ENCODE measurements around the gene KLHL8.
"Not testable (repeated sequence)": the region's sequence is repeated elsewhere in the genome, so short reads cannot be mapped to it uniquely, and the experiment has no call there.

Gene KLHL8

DNA sequence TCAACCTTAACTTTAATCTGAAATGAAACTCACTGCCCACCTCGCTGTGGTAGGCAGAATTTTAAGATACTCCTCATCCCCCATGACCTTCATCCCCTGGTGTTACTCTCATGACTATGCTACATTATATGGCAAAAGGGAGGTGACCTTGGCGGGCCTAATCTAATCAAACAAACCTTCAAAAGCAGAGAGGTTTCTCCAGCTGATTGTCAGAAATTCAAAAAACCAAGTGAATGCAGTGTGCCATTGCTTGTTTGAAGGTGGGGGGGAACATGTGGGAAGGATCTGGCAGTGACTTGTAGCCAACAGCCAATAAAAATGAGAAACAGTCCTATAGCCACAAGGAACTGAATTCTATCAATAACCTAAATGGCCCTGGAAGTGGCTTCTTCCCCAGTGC lies 48.5 kb downstream of the KLHL8 start:
- DNase-seq, result no peak

- peak; percentile 19 for DNase-seq
Observed at GRCh38 chr4:87166296-87166854, 54.0 kb downstream of the KLHL8 start.

DNA sequence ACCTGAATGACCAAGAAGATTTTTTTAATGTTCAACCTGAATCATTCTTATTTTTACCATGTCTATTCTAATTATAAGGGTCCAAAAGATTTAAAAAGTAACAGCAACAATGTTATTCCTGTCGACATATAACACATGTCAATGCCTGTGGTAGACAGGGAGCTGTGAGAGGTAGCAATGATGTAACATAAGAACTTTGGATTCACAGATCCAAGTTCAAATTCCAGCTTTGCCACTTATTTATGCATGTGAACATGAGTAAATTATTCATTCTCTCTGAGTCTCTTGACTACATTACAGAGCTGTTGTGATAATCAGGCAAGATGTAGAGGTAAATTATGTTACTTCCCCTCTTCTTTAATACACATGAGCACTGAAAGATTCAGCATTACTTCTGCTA lies 54.5 kb downstream of the KLHL8 start:
- no peak for DNase-seq

DNA sequence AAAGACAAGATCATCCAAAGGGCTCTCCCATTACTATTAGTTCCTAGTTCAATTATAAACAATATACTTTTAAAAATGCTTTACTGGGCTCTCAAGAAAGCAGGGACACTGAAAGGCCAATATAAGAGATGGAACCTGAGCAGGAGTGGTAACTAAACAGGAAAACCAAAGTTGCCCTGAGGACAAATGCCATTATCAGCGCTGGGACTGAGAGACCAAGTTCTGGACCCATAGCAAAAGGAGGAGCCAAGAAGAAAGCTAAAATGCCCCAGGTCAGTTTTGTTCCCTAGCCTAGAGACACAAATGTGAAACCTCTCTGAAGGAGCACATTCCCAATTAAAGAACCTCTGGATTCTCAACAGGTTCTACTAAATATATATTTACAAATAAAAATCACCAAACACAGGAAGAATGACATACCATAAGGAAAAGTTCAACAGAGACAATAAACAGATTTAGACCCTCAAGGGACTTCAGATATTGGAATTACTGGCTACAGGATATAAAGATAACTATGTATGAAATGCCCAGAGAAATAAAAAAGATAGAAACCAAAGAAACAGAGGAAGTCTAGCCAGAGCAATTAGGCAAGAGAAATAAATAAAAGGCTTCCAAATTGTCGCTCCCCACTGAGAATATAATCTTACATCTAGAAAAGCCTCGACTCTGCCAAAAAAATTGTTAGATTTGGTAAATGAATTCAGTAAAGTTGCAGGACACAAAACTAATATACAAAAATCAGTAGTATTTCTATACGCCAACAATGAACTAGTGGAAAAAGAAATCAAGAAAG lies 67.1 kb downstream of the KLHL8 start:
- no peak for DNase-seq

DNA sequence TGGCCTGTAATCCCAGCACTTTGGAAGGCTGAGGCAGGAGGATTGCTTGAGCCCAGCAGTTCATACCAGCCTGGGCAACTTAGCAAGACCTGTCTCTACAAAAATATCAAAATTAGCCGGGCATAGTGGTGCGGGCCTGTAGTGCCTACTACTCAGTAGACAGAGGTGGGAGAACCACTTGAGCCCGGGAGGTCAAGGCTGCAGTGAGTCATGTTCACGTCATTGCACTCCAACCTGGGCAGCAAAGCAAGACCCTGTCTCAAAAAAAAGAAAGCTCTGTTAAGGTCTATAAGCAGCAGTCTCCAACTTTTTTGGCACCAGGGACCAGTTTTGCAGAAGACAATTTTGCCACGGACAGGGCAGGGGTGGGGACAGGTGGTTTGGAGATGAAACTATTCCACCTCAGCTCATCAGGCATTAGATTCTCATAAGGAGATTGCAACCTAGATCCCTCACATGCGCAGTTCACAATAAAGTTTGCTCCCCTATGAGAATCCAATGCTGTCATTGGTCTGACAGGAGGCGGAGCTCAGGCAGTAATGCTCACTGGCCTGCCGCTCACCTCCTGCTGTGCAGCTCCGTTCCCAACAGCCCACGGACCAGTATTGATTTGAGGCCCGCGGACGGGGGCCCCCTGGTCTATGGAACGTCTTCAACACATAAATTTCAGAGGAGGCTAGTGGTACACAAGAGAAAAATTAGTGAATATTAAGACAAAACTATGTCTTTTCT lies 67.9 kb downstream of the KLHL8 start:
- no peak for DNase-seq

DNA sequence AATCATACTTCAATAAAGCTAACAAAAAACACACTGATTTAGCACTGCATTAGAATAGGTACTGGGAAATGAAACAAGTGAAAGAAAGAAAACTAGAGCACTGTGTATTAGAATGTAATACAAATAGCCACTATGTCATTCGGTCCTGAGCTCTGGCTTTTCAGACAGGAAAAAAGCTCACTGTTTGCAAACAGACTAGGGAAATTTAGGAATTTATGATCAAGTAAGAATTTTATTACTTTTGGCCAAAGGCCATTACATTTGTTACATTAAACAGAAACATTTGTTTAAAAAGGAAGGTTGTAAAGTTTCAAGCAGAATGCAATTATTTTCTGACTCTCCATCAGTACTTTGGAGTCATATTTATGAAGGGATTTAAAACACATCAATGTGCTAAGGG lies 68.7 kb downstream of the KLHL8 start:
- no peak for DNase-seq

DNA sequence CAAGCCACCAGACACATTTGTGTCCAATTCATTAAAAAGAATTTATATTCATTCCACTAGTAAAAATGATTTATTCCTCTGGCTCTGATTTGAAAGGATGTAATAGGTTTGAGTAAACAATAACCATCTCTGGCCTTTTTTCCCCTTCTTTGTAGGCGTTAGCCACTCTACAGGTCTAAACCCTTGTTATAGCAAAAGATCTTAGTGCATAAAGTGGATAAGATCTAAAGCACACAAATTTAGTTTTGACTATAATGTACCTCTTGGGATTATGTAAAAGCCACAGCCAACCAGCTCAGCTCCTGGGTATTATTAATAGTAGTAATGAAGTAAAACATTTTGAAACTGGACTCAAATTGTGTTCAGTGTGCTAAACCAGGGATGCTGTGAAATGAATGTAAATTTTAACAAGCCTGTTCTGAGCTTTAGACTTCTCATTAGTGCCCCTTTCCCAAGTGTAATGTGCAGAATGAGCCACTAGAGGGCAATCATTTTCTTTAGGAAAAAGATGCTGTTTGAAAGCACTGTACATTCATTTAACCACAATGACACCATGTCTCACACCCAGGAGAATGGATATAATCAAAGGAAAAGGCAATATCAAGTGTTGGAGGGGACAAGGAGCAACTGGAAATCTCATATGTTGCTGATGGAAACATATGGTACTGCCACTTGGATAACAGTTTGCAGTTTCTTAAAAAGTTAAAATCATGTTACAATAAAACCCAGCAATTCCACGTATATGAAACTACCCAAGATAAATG lies 69.7 kb downstream of the KLHL8 start:
- peak; percentile 78 for DNase-seq

GRCh38 chr4:87147116-87147515 lies 73.3 kb downstream of the KLHL8 start:
- no peak for DNase-seq

- not testable (repeated sequence) for DNase-seq
Observed at GRCh38 chr4:87145934-87146333, 74.5 kb downstream of the KLHL8 start.

DNA sequence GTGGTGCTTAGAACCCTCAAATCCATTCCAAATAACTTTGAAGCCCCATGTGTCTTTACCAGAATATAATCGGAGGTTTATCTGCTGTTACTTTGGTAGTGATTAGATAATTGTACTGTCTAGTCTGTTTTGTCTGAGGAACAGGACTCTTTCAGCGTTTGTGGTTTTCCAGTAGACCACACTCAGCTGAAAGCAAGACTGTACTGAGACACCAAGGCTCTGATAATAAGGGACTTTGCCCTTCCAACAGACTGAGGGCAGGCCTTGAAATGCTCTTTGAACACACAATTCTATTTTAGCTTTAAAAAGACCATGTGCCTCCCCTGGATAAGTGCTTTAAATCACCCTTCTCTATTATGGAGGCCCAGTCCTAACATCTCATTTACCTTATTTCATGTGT lies 76.1 kb downstream of the KLHL8 start:
- no peak for DNase-seq

GRCh38 chr4:87141428-87141827 lies 79.0 kb downstream of the KLHL8 start:
- no peak for DNase-seq

GRCh38 chr4:87134122-87134521 lies 86.3 kb downstream of the KLHL8 start:
- no peak for DNase-seq

DNA sequence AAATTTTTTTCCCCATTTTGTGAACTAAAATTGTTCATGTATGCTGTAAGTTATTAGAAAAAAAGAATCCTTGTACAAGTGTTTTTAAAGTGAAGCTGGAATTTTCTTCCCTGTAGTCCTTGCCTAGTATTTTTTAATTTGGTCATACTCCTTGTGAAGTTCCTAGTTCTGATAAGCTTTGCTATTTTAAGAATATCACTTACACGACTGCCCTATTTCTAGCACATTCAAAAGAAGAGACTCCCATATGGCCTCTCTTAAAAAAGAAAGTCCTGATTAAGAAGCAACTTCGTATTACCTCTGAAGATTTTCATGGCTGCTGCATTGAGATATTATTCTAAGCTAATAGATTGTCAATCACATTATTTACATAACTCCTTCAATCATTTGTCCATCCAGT lies 87.2 kb downstream of the KLHL8 start:
- no peak for DNase-seq

DNA sequence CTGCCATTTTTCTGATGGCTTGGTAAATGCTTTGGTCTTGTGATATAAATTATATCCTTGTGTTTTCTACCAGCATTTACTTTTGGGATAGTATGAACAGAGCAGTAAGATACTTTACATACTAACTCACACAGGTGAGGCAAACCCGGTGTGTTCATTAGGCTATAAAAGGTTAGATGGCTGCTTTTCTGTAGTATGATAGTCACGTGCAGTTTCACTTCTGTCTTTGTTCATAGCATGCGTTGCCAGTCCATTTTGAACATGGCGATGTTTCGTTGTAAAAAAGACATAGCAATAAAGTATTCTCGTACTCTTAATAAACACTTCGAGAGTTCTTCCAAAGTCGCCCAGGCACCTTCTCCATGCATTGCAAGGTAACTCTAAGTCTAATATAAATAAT lies 88.4 kb downstream of the KLHL8 start:
- DNase-seq, result no peak

DNA sequence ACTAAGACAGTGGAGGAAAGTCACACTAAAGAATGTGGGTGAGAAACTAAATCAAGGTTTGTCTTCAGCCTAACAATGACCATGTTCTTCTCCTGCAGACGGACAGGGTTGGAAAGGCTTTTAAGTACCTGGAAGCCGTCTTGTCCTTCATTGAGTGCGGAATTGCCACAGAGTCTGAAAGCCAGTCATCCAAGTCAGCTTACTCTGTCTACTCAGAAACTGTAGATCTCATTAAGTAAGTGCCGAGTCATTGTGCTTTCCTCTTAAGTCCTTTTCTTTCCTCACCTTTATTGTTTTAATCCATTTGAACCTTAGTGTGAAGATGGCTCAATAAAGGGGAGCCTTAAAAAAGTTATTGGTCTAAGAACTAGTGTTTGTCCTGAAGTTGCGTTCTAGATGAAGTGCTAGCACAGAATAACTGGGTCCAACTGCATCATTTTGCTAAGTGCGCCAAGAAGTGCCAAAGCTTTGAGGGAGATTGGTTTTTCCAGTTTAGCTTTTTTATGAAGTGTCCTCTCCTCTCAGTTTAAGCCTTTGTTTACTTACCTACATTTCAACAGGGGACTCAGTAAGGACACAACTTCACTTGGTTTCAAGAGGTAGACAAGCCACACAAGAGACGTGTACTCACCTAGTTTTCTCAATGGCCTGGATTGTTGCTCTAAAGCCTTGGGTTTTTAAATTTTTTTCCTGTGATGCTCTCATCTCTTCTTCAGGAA lies 89.3 kb downstream of the KLHL8 start:
- DNase-seq, result no peak

DNA sequence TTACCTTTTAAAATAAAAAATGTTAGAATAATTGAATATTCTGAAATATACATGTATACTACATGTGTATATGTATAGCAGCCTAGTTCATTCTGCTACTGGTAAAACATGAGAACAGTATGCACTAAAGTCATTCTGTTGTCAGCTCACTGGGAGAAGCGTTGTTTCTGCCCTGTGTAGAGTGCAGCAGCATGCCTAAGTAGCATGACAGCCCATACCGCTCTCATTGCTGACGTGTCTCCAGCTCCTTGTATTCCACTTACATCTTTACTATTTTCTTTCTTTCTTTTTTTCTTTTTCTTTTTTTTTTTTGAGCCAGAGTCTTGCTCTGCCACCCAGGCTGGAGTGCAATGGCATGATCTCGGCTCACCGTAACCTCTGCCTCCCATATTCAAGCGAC lies 90.7 kb downstream of the KLHL8 start:
- no peak for DNase-seq

DNA sequence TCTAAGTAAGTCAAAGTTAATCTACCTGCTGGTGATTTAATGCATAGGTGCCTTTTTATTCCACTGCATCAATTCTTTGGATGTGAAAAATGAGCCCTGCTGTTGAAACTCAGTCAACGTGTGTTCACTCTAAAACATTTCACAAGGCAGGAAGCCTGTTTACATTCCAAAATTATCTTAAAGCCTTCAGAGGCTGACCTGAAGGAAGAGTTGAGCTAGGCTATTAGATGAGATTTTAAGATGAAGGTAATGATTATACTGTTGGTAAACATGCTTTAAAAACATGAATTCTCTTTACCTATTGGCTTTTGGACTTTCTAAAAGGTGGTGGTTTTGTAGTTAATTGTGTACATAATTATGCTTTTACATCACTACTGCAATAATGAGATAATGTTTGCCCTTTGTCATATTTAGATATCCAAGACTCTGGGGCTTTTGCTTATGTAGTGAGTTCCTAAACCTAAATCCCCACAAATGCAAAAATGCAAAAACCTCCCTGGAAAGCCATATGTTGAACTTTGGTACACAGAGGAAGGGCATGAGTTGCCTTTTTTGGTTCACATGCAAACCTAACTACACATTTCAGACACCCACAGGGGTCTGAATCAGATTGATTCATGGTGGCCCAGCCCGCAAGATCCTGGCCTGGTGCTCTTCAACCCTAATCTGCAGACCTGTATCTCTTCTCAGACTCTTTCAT lies 92.3 kb downstream of the KLHL8 start:
- no peak for DNase-seq

DNA sequence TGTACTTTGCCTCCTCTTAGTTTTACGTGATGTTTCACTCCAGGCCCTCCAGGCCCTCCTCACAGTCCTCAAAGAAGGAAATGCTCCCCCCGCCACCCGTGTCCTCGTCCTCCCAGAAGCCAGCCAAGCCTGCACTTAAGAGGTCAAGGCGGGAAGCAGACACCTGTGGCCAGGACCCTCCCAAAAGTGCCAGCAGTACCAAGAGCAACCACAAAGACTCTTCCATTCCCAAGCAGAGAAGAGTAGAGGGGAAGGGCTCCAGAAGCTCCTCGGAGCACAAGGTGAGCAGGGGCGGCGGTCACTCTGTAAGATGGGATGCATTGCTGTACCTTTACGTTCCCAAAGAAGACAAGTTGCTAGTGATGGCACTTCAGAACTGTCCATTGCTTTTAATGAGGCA lies 94.4 kb downstream of the KLHL8 start:
- no peak for DNase-seq

DNA sequence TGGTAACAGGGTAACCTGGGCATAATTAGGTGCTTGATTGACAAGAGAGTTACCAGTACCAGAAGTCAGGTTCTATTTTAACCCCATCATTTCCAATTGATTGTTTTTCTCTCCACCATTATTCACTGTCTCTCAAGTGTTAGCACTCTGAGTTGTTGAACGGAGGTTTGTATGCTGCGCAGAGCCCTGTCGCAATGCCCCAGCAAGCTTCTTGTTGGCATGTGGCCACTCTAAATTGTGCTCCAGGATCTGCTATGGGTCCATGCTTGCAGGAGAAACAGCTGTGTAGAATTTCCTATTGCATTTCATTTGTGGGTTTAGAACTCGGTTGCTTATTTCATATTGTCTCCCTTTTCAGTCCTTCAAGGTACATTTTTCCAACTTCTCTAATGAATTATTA lies 98.2 kb downstream of the KLHL8 start:
- DNase-seq, result no peak

GRCh38 chr4:87121341-87122065 lies 98.9 kb downstream of the KLHL8 start:
- no peak for DNase-seq

- no peak for DNase-seq
Observed at GRCh38 chr4:87120411-87121162, 99.8 kb downstream of the KLHL8 start.

All from activated CD4-positive, alpha-beta T cell treated with anti-CD3 and anti-CD28 coated beads, Interleukin-2, Interleukin-6, amounts not matched to agents 100 ng/mL and 50 ng/mL, durations not matched to agents 16 hours and 8 hours (primary cell).